HPDE6-E6E7 (cell line): Measurements from ENCODE around the gene PTPRK.
"Not testable (repeated sequence)": the region's sequence is repeated elsewhere in the genome, so short reads cannot be mapped to it uniquely, and the experiment has no call there.

Source experiments
- DNase-seq: peaks from one replicate; pipeline ENCODE4 v3.0.0; 2011; ENCODE audit warnings: missing footprints; ENCODE audit errors: extremely low spot score

The PTPRK gene

GRCh38 chr6:128032042-128032441 lies 488.4 kb downstream of the PTPRK start:
- DNase-seq: no peak

- no peak for DNase-seq
Observed at GRCh38 chr6:128029826-128030225, 490.6 kb downstream of the PTPRK start.

GRCh38 chr6:128028183-128028582 lies 492.2 kb downstream of the PTPRK start:
- DNase-seq: no peak

GRCh38 chr6:128025478-128025877 lies 494.9 kb downstream of the PTPRK start:
- DNase-seq: no peak

- no peak for DNase-seq
Observed at GRCh38 chr6:128024969-128025368, 495.4 kb downstream of the PTPRK start.

- DNase-seq: no peak
Observed at GRCh38 chr6:128024046-128024445, 496.4 kb downstream of the PTPRK start.

- DNase-seq: no peak
Observed at GRCh38 chr6:128018821-128019220, 501.6 kb downstream of the PTPRK start.

GRCh38 chr6:128017288-128017687 lies 503.1 kb downstream of the PTPRK start:
- DNase-seq: no peak

- no peak for DNase-seq
Observed at GRCh38 chr6:128007658-128008057, 512.7 kb downstream of the PTPRK start.

- DNase-seq: no peak
Observed at GRCh38 chr6:128005009-128005408, 515.4 kb downstream of the PTPRK start.

GRCh38 chr6:128000363-128000762 lies 520.0 kb downstream of the PTPRK start:
- no peak for DNase-seq

GRCh38 chr6:127998985-127999384 lies 521.4 kb downstream of the PTPRK start:
- no peak for DNase-seq

- DNase-seq: no peak
Observed at GRCh38 chr6:127997496-127998164, 522.8 kb downstream of the PTPRK start.

GRCh38 chr6:127996925-127997324 lies 523.5 kb downstream of the PTPRK start:
- DNase-seq: no peak

- no peak for DNase-seq
Observed at GRCh38 chr6:127992144-127992543, 528.3 kb downstream of the PTPRK start.

- no peak for DNase-seq
Observed at GRCh38 chr6:127990074-127990473, 530.3 kb downstream of the PTPRK start.

- no peak for DNase-seq
Observed at GRCh38 chr6:127980996-127981395, 539.4 kb downstream of the PTPRK start.

- DNase-seq: not testable (repeated sequence)
Observed at GRCh38 chr6:127978185-127978584, 542.2 kb downstream of the PTPRK start.

GRCh38 chr6:127976796-127977195 lies 543.6 kb downstream of the PTPRK start:
- DNase-seq: no peak

GRCh38 chr6:127976111-127976510 lies 544.3 kb downstream of the PTPRK start:
- DNase-seq: no peak

GRCh38 chr6:127972815-127973214 lies 547.6 kb downstream of the PTPRK start:
- no peak for DNase-seq

- peak; percentile 10 for DNase-seq
Observed at GRCh38 chr6:127971945-127972391, 548.4 kb downstream of the PTPRK start.

GRCh38 chr6:127971386-127971785 lies 549.0 kb downstream of the PTPRK start:
- DNase-seq: no peak

GRCh38 chr6:127969701-127970100 lies 550.7 kb downstream of the PTPRK start:
- DNase-seq: no peak
